HepG2 (cell line): ENCODE measurements around the gene FGD3. TPM values are rescaled to one million over a fixed set of nuclear protein-coding genes. Genes with fewer than 3 reads are reported as not detected.

Experiments
- ATAC-seq: fragments of 200-7000 bp; cut with Tn5 transposase; 3 replicates; pipeline ENCODE4 v1.9.1; 2020; ENCODE audit warnings: mild to moderate bottlenecking, moderate library complexity
- BruUV-seq: library from RNA; stranded (reverse); fragments of 400-500 nt; replicated peaks from 2 replicates; lab custom pipeline; 2021; lab: Mats Ljungman, UMichigan
- CTCF ChIA-PET: fragments of 300-600 bp; formaldehyde crosslinking; extraction: SDS; loops from one replicate; lab custom pipeline; 2021; ENCODE audit warnings: low total read pairs, inconsistent platforms, low intra/inter-chr PET ratio; lab: Yijun Ruan, JAX
- POLR2A ChIA-PET: fragments of 350-600 bp; sonication (Branson Sonifier 250); formaldehyde crosslinking; loops from one replicate; lab custom pipeline; 2020; ENCODE audit warnings: antibody characterized with exemption, inconsistent platforms; lab: Yijun Ruan, JAX
- DNase-seq: peaks from one replicate; pipeline ENCODE4 v3.0.0-alpha.2; 2015; ENCODE audit warnings: low spot score
- FAIRE-seq: peaks from 3 replicates; lab custom pipeline; 2011; peaks lifted over from hg19 to GRCh38; lab: Jason Lieb, UNC
- H2AFZ ChIP-seq: one replicate; pipeline ENCODE4 v1.6.1; 2011; ENCODE audit warnings: low read length, inconsistent platforms
- H3K27ac ChIP-seq: fragments of 300-600 bp; 3 replicates; pipeline ENCODE4 v1.8.0; 2011; ENCODE audit warnings: mixed run types, mild to moderate bottlenecking, mixed read lengths, low read length, inconsistent platforms; ENCODE audit not compliant: insufficient read depth; ENCODE audit errors: extremely low read length
- H3K27me3 ChIP-seq, 2 experiments: fragments of 200-600 bp in 1 of 2; 2 replicates in 1 of 2; 3 replicates in 1 of 2; pipeline versions ENCODE4 v1.6.0 to v1.8.0; 2011; ENCODE audit warnings: low read length in 2 of 2, mild to moderate bottlenecking in 2 of 2, moderate library complexity in 2 of 2, inconsistent platforms in 1 of 2; ENCODE audit not compliant: insufficient read depth in 2 of 2, control insufficient read depth in 1 of 2
- H3K36me3 ChIP-seq, 2 experiments: fragments of 200-600 bp in 1 of 2; replicated peaks in 1 of 2; 2 replicates in 1 of 2; 3 replicates in 1 of 2; pipeline versions ENCODE4 v1.5.1 to v1.8.0; 2011; ENCODE audit warnings: low read length in 2 of 2, inconsistent platforms in 1 of 2; ENCODE audit not compliant: insufficient read depth in 2 of 2, control insufficient read depth in 1 of 2
- H3K4me1 ChIP-seq: 2 replicates; pipeline ENCODE4 v1.5.1; 2012; ENCODE audit warnings: low read length, inconsistent platforms; ENCODE audit not compliant: insufficient read depth
- H3K4me2 ChIP-seq: 2 replicates; pipeline ENCODE4 v1.6.0; 2011; ENCODE audit warnings: low read depth, low read length, inconsistent platforms
- H3K4me3 ChIP-seq, 3 experiments: fragments of 200-600 bp in 1 of 3; sonication (generic), shearing (Covaris generic) in 1 of 3; replicated peaks in 1 of 3; 2 replicates each; pipeline ENCODE4 v1.5.1; 2011 to 2016; ENCODE audit warnings: low read length in 3 of 3, inconsistent platforms in 2 of 3, low read depth in 2 of 3, mild to moderate bottlenecking in 2 of 3, control low read depth in 1 of 3, mixed read lengths in 1 of 3; ENCODE audit not compliant: insufficient read depth in 1 of 3
- H3K79me2 ChIP-seq: one replicate; pipeline ENCODE4 v1.6.1; 2011; ENCODE audit warnings: low read length, inconsistent platforms; ENCODE audit not compliant: insufficient read depth
- H3K9ac ChIP-seq: 2 replicates; pipeline ENCODE4 v1.6.0; 2011; ENCODE audit warnings: mild to moderate bottlenecking, low read depth, low read length, inconsistent platforms; ENCODE audit not compliant: insufficient read depth
- H3K9me3 ChIP-seq: 2 replicates; pipeline ENCODE4 v1.5.1; 2012; ENCODE audit warnings: mild to moderate bottlenecking, low read length
- H4K20me1 ChIP-seq: 2 replicates; pipeline ENCODE4 v1.6.0; 2011; ENCODE audit warnings: inconsistent platforms, mild to moderate bottlenecking, low read length, moderate library complexity; ENCODE audit not compliant: insufficient read depth
- HMG20A ChIP-seq: IDR thresholded peaks from 2 replicates; pipeline ENCODE4 v1.6.1; 2016; ENCODE audit warnings: borderline replicate concordance
- MIER2 ChIP-seq: IDR thresholded peaks from 2 replicates; pipeline ENCODE4 v1.6.1; 2016; ENCODE audit warnings: missing biosample characterization, missing genetic modification reagents
- TEAD2 ChIP-seq: sonication (generic); formaldehyde crosslinking; IDR thresholded peaks from 2 replicates; pipeline ENCODE4 v1.9.0; 2021; ENCODE audit warnings: missing genetic modification reagents
- TP53 ChIP-seq: sonication (generic); formaldehyde crosslinking; conservative IDR thresholded peaks from 2 replicates; pipeline ENCODE4 v1.4.0; 2020; ENCODE audit warnings: missing genetic modification reagents
- ZNF468 ChIP-seq: sonication (generic); formaldehyde crosslinking; IDR thresholded peaks from 2 replicates; pipeline ENCODE4 v1.8.0; 2022; ENCODE audit warnings: mild to moderate bottlenecking, moderate library complexity, missing genetic modification reagents
- WGBS: methylation state at CpG from one replicate; pipeline ENCODE4 v1.1.6; 2017; ENCODE audit warnings: low lambda C conversion rate; 5-methylcytosine and 5-hydroxymethylcytosine counted together
- in situ Hi-C: cut with HindIII; loops from 2 replicates; pipeline ENCODE4 v1.10.0; 2017; ENCODE audit warnings: low pct_unique_long_range_greater_than_20kb; ENCODE audit not compliant: extremely low pct_ligation_motif_present
- intact Hi-C: fragments of 100-400 bp; cut with micrococcal nuclease; formaldehyde crosslinking; loops from one replicate; pipeline ENCODE4 v1.10.0; 2022; ENCODE audit not compliant: unreplicated experiment
- polyA plus RNA-seq, 8 experiments: library from polyadenylated mRNA; depleted of rRNA in 3 of 8; stranded (reverse) in 7 of 8; unstranded in 1 of 8; fragments of >200 nt; fragmentation: Illumina TruSeq in 4 of 8; extraction: Trizol in 4 of 8; gene quantifications; 2 replicates each; pipeline versions ENCODE4 v1.2.1 to v1.2.3, GENCODE V29; 2011 to 2016; ENCODE audit warnings: low read depth in 4 of 8, missing spikeins in 1 of 8, mixed read lengths in 1 of 8; ENCODE audit not compliant: insufficient read depth in 1 of 8
- total RNA-seq, 5 experiments: library from RNA; depleted of rRNA; stranded (reverse); fragments of >200 nt; fragmentation: Illumina TruSeq; extraction: Trizol; gene quantifications; 2 replicates each; pipeline ENCODE4 v1.2.3, GENCODE V29; 2016; ENCODE audit warnings: low read depth in 1 of 5
- TF ChIP-seq, protein P1 (sequence below): fragments of 450-650 bp; IDR thresholded peaks from 2 replicates; pipeline ENCODE4 v1.6.1; 2016
- TF ChIP-seq, protein P2 (sequence below), 2 experiments: sonication (generic) in 1 of 2; formaldehyde crosslinking in 1 of 2; IDR thresholded peaks; 2 replicates each; pipeline versions ENCODE4 v1.5.1 to v1.6.1; 2011 to 2020; ENCODE audit warnings: borderline replicate concordance in 1 of 2, low read depth in 1 of 2, low read length in 1 of 2, mild to moderate bottlenecking in 1 of 2, missing genetic modification reagents in 1 of 2, moderate library complexity in 1 of 2
- TF ChIP-seq, protein P3 (sequence below): sonication (generic); formaldehyde crosslinking; IDR thresholded peaks from 2 replicates; pipeline ENCODE4 v1.4.0; 2020; ENCODE audit warnings: mild to moderate bottlenecking, missing genetic modification reagents

Gene FGD3
- total and polyA plus RNA-seq, 2 of the 13 experiments (the other 11 are each of a cell fraction or from before 2014, with no cell fraction given): 0.53 to 1.1 TPM

DNA sequence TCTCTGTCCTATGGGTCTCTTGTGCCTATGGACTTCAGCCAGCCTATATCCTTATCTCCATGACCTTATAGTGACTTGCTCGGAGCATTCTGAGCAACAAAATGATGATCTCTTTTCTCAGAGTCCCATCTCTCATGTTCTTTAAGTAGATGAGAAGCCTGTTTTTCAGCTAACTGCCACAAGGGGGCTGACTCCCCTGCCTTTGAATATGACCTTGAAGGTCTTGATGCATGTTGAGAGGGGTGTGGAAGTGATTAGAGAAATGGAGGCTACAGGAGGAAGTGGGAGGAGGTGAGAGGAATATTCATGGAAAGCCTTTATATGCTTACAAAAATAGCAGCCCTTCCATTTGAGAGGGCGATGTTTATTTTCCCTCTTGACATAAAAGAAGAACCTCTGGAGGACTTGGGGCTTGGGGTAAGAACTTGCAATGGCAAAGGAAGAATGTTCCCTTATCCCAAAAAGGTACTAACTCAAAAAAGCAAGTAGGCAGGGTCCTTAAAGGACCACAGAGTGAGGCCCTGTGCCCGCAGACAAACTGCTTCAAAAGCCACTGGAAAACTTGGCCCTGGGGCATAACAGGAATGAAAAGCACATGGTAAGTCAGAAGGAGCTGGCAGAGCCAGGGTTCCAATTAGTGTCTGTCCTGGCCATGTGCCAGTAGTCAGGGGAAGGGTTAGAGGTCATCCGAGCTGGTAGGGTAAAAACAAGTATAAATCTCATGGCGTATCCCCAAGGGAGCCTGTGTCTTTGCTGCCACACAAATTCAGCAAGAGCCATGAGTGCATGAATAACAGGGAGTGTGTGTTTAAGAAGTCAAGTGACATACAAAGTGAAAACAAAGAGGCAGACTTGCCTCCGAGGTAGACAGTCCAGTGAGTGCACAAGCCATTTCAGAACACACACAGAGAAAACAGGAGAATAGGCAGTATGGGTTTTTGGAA is 39.1 kb downstream of the FGD3 start:
- ATAC-seq (no peak), FAIRE-seq (no peak), DNase-seq (no peak)
- 63% methylated on average over 6 of the region's 6 CpGs for WGBS
- intact Hi-C loops (no loop called here), in situ Hi-C loops (no loop called here)
- no peaks in the 10 kb centered on the region for H4K20me1 ChIP-seq
- H3K9me3 ChIP-seq: peaks cover 42% of the 10 kb centered on the region
- H2AFZ ChIP-seq: no peak overlapping the region
- TF ChIP-seq, protein P1, sequence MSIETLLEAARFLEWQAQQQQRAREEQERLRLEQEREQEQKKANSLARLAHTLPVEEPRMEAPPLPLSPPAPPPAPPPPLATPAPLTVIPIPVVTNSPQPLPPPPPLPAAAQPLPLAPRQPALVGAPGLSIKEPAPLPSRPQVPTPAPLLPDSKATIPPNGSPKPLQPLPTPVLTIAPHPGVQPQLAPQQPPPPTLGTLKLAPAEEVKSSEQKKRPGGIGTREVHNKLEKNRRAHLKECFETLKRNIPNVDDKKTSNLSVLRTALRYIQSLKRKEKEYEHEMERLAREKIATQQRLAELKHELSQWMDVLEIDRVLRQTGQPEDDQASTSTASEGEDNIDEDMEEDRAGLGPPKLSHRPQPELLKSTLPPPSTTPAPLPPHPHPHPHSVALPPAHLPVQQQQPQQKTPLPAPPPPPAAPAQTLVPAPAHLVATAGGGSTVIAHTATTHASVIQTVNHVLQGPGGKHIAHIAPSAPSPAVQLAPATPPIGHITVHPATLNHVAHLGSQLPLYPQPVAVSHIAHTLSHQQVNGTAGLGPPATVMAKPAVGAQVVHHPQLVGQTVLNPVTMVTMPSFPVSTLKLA: peak; percentile 31; the same call in 1 of the 2 replicates
- no peak for TF ChIP-seq ZNF468 (CRISPR knock-in tag)
- H3K27ac ChIP-seq: no peak overlapping the region
- no TSS peak for BruUV-seq
- no peak overlapping the region for H3K4me3 ChIP-seq
- H3K79me2 ChIP-seq: no peaks in the 10 kb centered on the region
- H3K27me3 ChIP-seq: no peaks in the 10 kb centered on the region
- no peak overlapping the region for H3K9ac ChIP-seq
- H3K4me1 ChIP-seq: peaks cover 28% of the 10 kb centered on the region
- no peak overlapping the region for H3K4me2 ChIP-seq
- CTCF ChIA-PET: no interaction called here
- POLR2A ChIA-PET: no interaction called here
- no peaks in the 10 kb centered on the region for H3K36me3 ChIP-seq

DNA sequence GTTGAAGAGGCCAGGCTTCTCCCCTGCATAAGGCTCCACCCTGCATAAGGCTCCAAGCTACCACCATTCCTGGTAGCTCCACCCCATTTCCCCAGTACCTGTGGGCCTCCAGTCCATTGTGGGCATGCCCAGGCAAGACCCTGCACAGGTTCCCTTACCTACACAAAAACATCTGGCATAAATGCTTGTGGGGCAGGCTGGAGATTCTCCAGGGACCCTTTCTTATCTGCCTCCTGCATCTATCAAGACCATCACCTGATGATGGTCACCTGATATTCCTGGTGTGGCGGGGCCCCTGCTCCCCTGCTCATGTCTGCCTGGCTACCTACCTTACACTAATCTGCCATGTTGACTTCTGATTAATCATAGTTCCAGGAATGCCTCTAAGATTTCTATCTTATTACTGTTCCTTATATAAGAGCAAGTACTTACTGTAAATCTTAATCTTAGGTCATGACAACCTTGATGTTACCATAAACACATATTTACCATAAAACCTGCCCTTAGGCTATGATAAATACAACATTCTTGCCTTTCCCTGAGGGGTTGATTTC is 41.0 kb downstream of the FGD3 start:
- Histone ChIP-seq H2AFZ (no peak overlapping the region), H3K4me1 (peaks cover 28% of the 10 kb centered on the region), H3K9me3 (peaks cover 30% of the 10 kb centered on the region), H3K9ac (no peak overlapping the region), H4K20me1 (no peaks in the 10 kb centered on the region), H3K4me2 (no peak overlapping the region), H3K27ac (no peak overlapping the region), H3K27me3 (no peaks in the 10 kb centered on the region), H3K4me3 (no peak overlapping the region), H3K36me3 (no peaks in the 10 kb centered on the region), H3K79me2 (no peaks in the 10 kb centered on the region)
- POLR2A ChIA-PET: no interaction called here
- WGBS: 100% methylated on average over 1 of the region's 1 CpG
- intact Hi-C loops: no loop called here
- in situ Hi-C loops: no loop called here
- CTCF ChIA-PET: no interaction called here
- FAIRE-seq (no peak), DNase-seq (no peak), ATAC-seq (no peak)
- BruUV-seq: no TSS peak
- TF ChIP-seq TEAD2 (no peak), HMG20A (CRISPR knock-in tag) (no peak), MIER2 (CRISPR knock-in tag) (no peak), TP53 (CRISPR knock-in tag) (peak; percentile 93; the same call in 1 of the 2 replicates)
- TF ChIP-seq, protein P2, sequence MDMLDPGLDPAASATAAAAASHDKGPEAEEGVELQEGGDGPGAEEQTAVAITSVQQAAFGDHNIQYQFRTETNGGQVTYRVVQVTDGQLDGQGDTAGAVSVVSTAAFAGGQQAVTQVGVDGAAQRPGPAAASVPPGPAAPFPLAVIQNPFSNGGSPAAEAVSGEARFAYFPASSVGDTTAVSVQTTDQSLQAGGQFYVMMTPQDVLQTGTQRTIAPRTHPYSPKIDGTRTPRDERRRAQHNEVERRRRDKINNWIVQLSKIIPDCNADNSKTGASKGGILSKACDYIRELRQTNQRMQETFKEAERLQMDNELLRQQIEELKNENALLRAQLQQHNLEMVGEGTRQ (IDR thresholded peaks at IDR 0.05; ENCODE audit: low read depth, low read length): no peak
- TF ChIP-seq, protein P2 (CRISPR knock-in tag; IDR thresholded peaks at IDR 0.05; ENCODE audit: borderline replicate concordance): no peak
- TF ChIP-seq, protein P3, sequence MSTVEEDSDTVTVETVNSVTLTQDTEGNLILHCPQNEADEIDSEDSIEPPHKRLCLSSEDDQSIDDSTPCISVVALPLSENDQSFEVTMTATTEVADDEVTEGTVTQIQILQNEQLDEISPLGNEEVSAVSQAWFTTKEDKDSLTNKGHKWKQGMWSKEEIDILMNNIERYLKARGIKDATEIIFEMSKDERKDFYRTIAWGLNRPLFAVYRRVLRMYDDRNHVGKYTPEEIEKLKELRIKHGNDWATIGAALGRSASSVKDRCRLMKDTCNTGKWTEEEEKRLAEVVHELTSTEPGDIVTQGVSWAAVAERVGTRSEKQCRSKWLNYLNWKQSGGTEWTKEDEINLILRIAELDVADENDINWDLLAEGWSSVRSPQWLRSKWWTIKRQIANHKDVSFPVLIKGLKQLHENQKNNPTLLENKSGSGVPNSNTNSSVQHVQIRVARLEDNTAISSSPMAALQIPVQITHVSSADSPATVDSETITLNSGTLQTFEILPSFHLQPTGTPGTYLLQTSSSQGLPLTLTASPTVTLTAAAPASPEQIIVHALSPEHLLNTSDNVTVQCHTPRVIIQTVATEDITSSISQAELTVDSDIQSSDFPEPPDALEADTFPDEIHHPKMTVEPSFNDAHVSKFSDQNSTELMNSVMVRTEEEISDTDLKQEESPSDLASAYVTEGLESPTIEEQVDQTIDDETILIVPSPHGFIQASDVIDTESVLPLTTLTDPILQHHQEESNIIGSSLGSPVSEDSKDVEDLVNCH: no peak
